Activated CD4-positive, CD25-positive, alpha-beta regulatory T cell treated with anti-CD3 and anti-CD28 coated beads, Interleukin-2, amount 50 U/mL, for 72 hours (primary cell): ENCODE data around the gene RNPEPL1.

Source experiments
- DNase-seq: peaks from one replicate; pipeline ENCODE4 v3.0.0; 2021

The RNPEPL1 gene

GRCh38 chr2:240593026-240593702, 24.9 kb downstream of the RNPEPL1 start:
- DNase-seq = peak; percentile 9

DNA sequence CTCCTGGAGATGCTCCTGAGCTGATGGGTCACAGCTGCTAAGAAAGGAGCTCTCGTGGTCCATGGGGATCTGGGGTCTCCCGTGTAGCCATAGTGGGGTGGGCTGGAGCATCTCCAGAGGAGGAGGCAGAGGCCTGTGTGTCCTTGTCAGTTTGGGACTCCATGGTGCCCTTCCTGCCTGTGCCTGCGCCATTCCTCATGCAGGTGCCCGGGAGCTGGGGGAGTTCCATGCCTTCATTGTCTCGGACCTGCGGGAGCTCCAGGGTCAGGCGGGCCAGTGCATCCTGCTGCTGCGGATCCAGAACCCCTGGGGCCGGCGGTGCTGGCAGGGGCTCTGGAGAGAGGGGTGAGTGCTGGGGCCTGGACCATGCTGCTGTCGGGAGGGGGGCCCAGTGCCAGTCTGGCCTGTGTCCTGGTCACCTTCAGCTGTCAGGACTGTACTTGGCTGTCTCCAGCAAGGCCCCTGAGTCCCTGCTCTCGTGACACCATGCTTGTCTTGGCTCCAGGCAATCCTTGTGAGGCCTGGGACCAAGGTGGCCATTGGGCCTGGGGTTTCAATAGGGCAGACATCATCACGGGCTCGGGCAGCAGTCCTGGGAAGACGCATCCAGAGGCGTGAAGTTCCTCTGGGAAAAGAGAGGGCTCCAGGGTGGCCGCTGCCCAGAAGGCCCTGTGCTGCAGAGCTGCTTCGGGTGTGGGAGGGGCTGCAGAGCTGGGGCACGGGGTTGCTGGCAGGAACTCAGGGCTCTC, 25.6 kb downstream of the RNPEPL1 start:
- DNase-seq = peak; percentile 26

DNA sequence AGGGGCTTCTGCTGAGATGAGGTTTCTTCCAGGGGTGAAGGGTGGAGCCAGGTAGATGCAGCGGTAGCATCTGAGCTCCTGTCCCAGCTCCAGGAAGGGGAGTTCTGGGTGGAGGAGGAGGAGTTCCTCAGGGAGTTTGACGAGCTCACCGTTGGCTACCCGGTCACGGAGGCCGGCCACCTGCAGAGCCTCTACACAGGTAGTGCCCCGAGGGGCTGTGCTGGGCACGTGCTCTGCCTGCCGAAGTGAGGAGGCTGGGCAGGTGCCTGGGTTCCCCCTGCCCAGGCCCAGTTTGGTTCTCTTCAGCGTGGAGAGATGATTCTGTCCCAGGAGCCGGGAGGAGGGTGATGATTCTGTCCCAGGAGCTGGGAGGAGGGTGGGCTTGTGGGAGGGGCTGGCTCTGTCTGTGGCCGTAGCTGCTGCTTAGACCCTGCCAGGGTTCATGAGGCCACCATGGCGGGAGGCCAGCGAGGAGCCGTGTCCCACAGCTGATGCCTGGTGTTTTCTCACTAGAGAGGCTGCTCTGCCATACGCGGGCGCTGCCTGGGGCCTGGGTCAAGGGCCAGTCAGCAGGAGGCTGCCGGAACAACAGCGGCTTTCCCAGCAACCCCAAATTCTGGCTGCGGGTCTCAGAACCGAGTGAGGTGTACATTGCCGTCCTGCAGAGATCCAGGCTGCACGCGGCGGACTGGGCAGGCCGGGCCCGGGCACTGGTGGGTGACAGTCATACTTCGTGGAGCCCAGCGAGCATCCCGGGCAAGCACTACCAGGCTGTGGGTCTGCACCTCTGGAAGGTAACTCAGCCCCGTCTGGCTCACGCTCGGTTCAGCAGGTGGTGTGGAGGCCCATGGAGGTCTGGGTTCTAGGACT, 26.5 kb downstream of the RNPEPL1 start:
- DNase-seq = peak; percentile 26

DNA sequence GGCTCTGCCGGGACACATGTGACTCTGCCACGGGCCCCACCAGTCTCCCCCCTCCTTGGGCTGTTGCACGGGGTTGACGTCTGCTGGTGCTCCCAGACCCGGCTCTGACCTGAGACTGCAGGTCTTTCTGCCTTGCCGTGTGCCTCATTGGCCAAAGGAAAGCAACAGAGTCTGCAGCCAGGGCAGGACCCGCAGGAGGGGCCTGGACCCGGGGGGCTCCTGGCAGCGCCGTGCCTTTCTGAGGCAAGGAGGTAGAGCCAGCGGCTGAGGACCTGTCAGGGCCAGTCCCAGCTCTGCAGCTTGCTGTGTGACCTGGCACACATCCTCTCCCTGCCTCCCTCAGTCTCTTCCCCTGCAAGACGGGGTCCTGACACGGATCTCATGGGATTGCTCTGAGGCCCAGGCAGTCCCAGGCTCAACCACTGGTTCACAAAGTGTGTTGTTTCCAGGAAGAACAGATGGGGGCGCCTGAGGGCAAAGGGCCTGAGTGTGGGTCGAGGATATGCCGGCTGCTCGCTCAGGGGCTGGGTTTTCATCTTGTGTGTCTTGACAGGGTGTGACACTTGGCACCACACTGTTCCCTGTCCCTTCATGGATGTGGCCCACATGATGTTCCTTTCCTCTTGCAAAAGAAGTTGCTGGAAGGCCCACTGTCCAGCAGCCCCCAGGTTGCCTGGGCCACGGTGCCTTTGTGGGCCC, 27.2 kb downstream of the RNPEPL1 start:
- peak; percentile 28 for DNase-seq

- DNase-seq = no peak
These were observed 27.8 kb downstream of the RNPEPL1 start for GRCh38 chr2:240596080-240596460.

GRCh38 chr2:240596491-240596931, 28.2 kb downstream of the RNPEPL1 start:
- peak; percentile 28 for DNase-seq

DNA sequence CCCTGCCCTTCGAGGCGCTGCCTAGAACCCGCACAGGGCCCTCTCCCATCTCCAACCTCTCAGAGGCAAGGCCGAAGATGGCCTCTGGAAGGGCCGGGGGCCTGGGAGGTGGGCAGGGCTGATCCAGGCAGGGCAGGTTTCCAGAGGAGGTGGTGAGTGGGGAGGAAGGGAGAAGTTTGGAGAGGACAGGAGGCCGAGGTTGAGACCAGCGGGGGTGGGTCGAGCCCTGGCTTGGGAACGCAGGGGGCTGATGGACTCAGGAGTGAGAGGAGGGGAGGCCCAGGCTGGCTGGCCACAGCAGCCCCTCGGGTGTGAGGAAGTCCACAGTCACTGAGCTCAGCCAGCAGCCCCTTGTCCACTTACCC, 28.8 kb downstream of the RNPEPL1 start:
- peak; percentile 17 for DNase-seq

DNA sequence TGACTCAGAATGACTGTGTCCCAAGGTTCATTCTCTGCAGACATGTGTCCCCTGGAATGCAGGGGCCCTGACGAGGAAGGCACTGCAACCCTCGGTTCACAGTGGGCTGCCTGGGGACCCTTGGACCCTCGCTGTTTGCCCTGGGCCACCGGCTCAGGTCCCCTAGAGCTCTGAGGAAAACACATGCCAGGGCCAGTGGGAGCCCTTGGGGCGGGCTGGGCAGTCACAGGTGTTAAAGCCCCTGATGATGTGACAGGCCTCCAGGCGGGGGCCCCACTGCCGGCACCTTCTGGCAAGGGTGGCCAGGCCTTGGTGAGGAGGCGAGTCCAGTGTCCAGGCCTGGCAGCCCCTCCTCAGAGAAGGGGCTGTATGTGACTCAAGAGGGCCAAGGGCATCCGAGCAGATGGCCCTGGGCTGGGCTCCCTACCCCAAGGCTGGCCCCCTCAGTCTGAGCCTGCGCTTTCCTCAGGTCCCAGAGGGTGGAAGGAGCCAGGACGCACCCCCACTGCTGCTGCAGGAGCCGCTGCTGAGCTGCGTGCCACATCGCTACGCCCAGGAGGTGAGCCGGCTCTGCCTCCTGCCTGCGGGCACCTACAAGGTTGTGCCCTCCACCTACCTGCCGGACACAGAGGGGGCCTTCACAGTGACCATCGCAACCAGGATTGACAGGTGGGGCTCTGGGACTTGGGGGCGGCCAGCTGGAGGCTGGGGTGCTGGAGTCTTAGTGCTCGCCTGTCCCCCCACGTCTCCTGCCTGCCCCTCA, 29.3 kb downstream of the RNPEPL1 start:
- peak; percentile 16 for DNase-seq

DNA sequence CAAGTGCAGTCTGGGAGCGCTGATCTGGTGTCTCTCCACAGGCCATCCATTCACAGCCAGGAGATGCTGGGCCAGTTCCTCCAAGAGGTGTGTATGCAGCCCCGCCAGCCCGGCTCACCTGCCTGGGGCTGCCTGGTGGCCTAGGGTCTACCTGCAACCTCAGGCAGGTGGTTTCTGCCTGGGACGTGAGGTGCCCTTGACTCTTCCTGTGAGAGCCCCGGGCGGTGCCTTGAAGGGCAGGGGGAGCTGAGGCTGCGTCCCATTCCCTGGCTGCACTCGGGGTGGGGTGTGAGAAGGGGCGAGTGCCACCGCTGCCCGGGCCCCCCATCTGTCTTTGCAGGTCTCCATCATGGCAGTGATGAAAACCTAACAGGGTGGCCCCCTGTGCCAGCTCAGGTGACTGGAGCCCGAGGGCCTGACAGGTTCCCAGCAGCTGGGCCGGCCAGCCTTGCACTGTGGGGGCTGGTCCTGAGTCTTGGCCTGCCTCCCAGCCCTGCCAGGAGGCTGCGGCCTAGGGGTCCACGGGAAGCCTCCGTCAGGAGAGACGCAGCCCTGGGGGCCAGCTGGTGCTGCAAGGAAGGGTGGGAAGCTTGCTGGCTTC, 30.1 kb downstream of the RNPEPL1 start:
- peak; percentile 27 for DNase-seq

DNA sequence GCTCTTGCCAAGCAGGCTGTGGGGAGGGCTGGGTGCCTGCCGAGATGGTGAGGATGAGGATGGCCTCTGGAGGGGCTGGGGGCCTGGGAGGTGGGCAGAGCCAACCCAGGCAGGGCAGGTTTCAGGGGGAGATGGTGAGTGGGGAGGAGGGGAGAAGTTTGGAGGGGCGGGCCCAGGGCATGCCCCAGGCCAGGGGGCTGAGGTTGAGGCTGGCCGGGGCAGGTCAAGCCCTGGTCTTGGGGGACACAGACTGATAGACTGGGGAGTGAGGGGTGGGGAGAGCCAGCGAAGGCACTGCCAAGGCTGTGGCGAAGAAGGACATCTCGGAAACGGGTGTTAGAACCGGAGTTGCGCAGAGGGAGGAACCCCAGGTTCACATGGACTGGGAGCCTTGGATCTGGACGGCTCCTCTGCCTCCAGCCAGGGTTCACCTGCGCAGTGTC, 30.9 kb downstream of the RNPEPL1 start:
- DNase-seq = peak; percentile 18

- DNase-seq = peak; percentile 16
These were observed 32.2 kb downstream of the RNPEPL1 start for GRCh38 chr2:240600451-240600961.

DNA sequence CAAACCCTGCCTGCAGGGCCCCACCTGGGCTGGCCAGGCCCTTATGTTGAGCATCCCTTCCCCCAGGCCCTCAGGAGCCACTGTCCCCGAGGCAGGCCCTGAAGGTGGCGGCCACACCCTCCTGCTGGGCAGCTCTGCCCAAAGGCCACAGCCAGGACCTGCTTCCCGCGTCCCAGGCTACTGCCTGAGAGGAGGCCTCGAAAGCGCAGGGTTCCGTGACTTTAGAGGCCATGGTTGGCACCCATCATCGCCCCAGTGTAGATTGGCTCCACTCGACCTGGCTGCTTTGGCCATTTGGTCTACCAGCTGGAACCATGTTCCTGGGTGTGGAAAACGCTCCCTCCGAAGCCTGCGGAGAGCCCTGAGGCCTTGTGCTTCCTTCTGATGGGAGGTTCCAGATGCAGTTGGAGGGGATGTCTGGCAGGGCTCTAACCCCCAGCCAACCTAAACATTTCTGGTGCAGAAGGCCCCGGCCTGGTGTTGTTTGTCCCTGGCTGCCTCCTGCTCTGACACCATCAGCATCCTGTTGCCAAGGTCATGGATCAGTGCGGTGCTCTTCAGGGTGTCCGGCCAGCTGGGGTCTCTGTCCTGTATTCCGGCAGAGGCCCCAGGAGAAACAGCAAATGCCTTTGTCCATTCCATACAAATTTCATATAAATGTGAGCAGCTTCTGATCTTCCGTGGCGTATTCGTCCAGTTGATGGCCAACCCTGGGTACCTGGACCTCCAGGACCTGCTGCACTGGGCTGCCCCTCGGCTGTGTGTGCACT, 33.0 kb downstream of the RNPEPL1 start:
- DNase-seq = peak; percentile 23

DNA sequence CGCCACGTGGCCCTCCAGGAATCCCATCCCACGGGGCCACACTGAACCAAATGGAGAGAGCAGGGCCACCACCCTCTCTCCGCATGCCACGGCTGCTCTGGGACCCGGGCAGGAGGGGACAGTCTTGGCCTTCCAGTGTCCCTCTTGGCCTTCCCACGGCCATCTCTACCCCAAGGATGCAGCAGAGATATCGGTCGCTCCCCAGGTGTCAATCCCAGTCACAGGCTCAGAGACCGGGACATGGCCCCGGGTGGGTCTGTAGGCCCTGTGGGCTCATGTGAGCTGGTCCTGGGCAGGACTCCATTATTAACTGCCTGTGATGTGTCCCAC, 33.5 kb downstream of the RNPEPL1 start:
- peak; percentile 28 for DNase-seq

DNA sequence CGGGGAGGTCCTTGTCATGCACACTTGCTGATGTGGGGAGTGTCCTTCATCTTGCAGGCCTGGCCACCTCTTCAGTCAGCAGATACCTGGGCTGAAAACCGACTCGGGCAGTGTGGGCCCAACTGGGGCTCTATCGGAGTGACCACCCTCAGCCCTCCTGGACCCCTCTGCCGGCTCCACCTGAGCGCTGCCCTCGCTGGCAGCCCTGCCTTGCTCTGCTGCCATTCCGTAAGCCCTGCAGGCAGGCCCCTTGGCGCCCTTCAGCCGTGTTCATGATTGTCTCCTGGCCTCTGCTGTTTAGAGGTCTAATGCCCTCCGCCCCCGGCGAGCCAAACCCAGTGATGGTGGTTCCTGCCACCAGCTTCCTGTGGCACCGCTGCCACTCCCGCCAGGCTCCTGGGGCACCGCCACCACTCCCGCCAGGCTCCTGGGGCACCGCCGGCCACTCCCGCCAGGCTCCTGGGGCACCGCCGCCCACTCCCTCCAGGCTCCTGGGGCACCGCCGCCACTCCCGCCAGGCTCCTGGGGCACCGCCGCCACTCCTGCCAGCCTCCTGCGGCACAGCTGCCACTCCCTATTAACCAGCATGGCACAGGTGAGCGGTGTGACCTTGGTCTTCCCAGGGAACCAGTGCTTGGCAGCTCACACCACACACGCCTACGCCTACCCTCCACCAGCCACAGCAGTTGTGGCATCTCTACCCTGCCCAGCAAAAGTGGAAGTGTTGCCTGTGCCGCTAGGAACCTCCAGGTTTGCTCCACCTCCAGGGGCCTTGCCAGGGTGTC, 34.2 kb downstream of the RNPEPL1 start:
- DNase-seq = peak; percentile 19

GRCh38 chr2:240603081-240603835, 35.0 kb downstream of the RNPEPL1 start:
- peak; percentile 17 for DNase-seq

GRCh38 chr2:240603846-240604245, 35.6 kb downstream of the RNPEPL1 start:
- no peak for DNase-seq

DNA sequence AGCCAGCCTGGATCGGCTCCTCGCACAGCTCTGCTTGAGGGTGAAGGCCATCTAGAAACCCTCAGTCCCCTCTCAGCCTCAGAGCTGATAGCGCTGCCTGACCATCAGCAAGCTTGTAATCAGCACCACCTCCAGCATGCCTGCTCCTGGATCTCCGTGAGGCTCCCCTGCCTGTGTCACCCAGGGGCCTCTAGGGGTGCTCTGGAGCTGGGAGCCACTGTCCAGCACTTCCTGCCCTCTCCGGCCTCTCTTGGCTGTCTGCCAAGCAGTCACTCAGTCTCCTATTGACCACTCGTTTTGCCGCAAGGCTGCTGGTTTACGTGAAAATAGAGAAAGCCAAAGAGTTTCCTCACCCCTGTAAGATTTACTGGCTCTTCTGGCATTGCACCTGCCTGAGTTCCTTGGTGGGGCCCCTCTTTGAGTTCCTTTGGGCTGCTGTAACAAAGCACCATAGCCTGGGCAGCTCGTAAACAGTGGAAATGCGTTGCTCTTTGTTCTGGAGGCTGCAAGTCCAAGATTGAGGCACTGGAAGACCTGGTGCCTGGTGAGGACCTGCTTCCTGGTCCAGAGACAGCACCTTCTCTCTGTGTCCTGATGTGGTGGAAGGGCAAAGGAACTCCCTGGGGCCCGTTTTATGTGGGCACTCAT, 36.1 kb downstream of the RNPEPL1 start:
- DNase-seq = peak; percentile 31

DNA sequence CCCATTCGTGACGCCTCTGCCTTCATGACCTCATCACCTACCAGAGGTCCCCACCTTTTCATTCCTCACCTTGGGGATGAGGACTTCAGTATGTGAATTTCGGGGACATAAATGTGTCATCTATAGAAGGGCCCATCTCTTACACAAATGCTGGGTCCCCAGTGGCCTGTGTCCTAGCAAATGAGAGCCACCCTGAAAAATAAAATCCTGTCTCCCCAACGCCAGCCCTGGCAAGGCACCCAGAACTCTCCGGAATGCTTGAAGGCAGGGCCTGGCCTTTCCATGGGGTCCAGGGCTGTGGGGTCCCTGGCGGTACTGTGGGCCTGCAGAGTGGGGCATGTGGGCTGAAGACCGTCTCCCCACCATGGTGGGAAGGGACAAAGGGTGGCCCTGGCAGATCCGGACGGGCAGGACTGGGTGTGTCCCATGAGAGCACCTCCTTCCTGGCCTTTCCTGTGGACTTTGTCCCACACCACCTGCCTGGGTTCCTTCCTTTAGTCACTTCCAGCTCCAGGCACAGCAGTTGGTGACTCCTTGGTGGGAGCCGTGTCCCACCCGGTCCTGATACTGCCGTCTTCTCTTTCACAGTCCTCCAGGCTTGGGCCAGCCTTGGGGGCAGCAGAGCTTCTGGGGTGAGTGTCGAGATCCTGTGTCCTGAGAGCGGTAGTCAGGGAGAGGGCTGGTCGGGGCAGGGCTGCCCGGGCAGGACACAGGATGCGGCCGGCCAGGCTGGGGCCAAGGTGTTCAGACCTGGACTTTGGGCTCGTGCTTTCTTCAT, 36.8 kb downstream of the RNPEPL1 start:
- DNase-seq = peak; percentile 19
